ENCODE data around the gene ABO.
"Not testable (repeated sequence)": the region's sequence is repeated elsewhere in the genome, so short reads cannot be mapped to it uniquely, and the experiment has no call there.

Gene ABO

DNA sequence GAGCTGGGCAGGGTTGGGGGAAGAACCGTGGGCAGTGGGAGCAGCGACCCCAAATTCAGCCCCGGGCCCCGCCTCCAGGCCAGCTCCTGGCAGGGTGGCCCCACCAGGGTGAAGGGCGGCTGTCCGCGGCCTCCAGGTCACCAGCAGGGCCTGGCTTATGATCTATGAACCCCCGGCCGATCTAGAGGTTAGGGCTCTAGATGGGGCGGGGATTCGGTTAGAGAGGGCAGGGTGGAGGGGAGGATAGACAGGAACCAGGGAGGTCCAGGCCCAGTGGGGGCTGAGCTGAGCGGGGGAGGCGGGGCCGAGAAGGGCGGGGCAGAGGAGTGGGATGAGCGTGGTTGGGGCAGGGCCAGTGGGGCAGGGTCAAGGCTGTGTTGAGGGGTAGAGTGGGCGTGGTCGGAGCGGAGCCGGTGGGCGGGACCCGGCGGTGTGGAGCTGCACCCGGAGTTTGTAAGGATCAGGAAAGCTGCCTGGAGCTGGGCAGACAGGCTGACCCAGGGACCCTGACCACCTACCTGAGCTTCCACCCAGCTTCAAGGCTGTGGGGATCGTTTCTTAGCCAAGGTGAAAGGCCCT lies 36.6 kb downstream of the ABO start:
- peaks cover 14% of the 10 kb centered on the region for H3K27me3 Mint-ChIP-seq (ENCODE audit: low read depth)
- H3K9me3 Mint-ChIP-seq = no peaks in the 10 kb centered on the region
- H3K27ac Mint-ChIP-seq = peak overlapping the region in 1 of 3 experiments; percentile 72
- H3K36me3 Mint-ChIP-seq (ENCODE audit: low read depth) = no peaks in the 10 kb centered on the region
- TF ChIP-seq, protein P1, sequence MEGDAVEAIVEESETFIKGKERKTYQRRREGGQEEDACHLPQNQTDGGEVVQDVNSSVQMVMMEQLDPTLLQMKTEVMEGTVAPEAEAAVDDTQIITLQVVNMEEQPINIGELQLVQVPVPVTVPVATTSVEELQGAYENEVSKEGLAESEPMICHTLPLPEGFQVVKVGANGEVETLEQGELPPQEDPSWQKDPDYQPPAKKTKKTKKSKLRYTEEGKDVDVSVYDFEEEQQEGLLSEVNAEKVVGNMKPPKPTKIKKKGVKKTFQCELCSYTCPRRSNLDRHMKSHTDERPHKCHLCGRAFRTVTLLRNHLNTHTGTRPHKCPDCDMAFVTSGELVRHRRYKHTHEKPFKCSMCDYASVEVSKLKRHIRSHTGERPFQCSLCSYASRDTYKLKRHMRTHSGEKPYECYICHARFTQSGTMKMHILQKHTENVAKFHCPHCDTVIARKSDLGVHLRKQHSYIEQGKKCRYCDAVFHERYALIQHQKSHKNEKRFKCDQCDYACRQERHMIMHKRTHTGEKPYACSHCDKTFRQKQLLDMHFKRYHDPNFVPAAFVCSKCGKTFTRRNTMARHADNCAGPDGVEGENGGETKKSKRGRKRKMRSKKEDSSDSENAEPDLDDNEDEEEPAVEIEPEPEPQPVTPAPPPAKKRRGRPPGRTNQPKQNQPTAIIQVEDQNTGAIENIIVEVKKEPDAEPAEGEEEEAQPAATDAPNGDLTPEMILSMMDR (IDR thresholded peaks at IDR 0.05; ENCODE audit: unreplicated experiment in 3 of 3) = no peak
- H3K4me1 Mint-ChIP-seq = peaks cover 16% of the 10 kb centered on the region
- H3K4me3 Mint-ChIP-seq = peak overlapping the region; percentile 74 to 78 (median 75)

DNA sequence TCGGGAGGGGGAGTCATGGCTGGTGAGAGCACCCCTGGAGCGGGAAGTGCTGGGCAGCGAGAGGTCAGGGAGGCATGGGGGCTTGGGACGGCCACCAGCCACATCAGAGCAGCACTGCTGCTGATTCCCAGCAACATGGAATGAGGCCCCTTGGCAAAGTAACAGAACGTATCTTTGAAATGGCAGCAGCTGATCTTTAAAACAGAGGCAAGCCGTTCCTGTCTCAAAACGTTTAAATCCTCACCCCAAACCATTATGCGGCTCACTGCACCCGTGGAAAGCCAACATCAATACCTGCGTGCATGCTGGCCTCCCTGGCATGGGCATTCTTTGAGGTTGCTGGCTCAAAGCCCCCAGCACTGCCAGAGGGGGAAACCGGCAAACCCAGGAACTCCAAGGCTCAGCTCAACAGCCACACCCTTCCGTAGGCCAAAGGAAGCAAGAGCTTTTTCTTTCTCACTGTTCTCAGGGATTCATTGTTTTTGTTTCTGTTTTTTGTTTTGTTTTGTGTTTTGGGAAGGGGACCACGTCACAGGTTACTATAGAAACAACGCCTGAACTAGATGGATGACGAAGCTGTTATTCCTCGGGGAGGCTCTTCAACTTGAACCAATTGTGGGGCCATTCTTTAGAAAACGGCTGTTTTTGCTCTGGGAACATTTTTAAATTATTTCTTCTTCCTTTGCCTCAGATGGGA lies 37.8 kb downstream of the ABO start:
- peak overlapping the region; percentile 61 to 72 (median 64) for H3K27ac Mint-ChIP-seq
- H3K4me1 Mint-ChIP-seq = peaks cover 16% of the 10 kb centered on the region
- H3K9me3 Mint-ChIP-seq = no peaks in the 10 kb centered on the region
- H3K27me3 Mint-ChIP-seq (ENCODE audit: low read depth) = peaks cover 14% of the 10 kb centered on the region
- TF ChIP-seq, protein P1 (IDR thresholded peaks at IDR 0.05; ENCODE audit: unreplicated experiment in 3 of 3) = no peak
- H3K4me3 Mint-ChIP-seq = peak overlapping the region; percentile 3 to 67 (median 43)
- H3K36me3 Mint-ChIP-seq (ENCODE audit: low read depth) = no peaks in the 10 kb centered on the region

DNA sequence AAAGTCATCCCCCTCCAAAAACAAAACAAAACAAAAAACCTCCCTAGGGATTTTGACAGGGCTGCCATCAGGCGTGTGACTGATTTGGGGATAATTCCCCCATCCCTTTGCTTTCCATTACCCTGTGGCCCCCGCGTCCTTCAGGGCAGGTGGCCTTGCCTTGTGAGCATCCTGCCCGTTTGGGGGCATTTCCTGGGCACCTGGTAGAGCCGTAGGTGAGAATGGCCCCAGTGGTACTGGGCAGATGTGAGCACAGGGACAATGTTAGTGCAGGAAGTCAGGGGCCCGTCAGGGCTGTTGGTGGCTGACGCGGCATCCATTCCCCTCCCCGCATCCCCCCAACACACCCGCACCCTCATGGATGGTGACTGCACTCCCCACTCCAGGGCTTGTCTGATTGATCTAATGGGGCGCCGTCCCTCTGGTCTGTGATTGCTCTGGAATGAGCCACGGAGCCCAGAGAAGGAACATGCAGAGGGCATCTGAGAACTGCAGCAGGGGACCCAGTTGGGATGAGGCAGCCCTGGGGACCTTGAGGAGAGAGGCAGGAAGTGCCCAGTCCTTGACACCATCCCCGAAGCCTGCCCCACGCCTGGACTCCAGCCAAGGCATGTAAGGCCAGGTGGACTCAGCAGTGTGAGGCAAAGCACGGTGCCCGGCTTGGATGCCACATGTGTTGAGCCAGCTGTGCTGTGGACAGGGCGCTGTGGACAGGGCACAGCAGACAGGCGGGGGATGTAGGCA lies 38.5 kb downstream of the ABO start:
- not testable (repeated sequence) for H3K36me3 Mint-ChIP-seq (ENCODE audit: low read depth); H3K27ac Mint-ChIP-seq; H3K4me3 Mint-ChIP-seq; H3K9me3 Mint-ChIP-seq
- H3K4me1 Mint-ChIP-seq = peaks cover 16% of the 10 kb centered on the region
- H3K27me3 Mint-ChIP-seq (ENCODE audit: low read depth) = peaks cover 13% of the 10 kb centered on the region

DNA sequence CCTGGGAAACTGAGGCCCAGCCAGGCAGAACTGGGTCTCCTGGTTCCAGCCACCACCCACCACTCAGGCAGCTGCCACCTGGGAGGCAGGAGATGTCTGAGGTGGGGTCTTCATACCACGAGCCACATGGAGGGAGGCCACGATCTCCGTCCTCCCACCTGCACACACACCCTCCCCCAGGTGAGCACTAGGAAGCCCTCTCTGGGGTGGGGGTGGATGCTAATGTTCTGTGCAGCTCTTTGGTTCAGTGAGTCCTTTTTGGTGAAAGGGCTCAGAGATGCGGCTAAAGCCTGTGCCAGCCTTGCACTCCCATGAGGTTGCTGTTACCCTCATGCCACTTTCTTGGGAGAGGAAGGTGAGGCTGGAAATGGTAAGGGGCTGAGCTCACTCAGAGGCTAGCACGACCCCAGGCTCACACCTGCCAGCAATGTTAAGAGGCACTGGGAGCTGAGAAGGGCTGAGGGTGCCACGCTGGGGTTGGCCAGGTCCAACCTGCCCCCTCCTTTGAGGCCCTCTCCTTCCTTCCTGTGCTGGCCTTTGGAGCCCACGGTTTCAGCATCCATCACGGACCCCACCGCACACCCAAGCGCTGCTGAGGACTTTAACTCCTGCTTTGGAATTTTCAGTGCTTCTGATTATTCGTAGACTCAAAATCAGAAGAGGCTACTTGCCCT lies 39.3 kb downstream of the ABO start:
- Mint-ChIP-seq H3K4me1 (peaks cover 16% of the 10 kb centered on the region), H3K4me3 (no peak overlapping the region), H3K27ac (no peak overlapping the region), H3K9me3 (no peaks in the 10 kb centered on the region), H3K36me3 (ENCODE audit: low read depth) (no peaks in the 10 kb centered on the region), H3K27me3 (ENCODE audit: low read depth) (peaks cover 13% of the 10 kb centered on the region)
- TF ChIP-seq, protein P1 (IDR thresholded peaks at IDR 0.05; ENCODE audit: unreplicated experiment in 3 of 3) = no peak

DNA sequence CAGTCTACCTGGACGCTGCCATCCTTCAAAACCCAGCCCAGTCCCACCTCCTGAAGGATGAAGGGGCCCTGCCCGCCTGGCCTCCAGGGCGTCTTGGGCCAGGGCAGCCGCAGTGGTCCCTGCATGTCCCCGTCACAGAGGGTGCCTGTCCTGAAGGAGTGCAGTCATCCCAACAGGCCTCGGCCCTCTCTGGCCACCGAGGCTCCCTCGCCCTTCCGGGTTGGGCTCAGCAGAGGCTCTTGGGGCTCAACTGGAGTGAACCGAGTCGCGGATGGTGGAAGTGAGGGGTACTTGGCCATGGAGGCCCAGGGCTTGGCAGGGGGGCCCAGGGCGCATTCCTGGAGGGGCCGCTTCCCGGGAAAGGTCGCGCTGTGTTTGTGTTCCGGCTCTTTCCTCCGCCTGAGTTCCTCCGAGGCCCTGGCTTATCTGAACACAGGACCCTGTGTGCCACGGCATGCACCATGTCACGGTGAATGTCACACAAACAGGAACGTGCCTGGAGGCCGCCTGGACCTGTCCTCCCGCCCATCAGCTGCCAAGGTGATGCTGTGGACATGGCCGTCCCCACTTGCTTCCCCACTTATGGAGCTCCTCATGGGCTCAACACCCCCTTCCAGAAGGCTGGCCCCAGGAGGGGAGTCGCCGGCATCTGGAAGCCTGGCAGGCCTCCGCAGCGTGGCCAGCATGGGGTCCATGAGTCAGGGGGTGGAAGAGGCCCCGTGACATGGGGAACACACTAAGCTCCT lies 40.3 kb downstream of the ABO start:
- no peak overlapping the region for H3K4me3 Mint-ChIP-seq
- peaks cover 5% of the 10 kb centered on the region for H3K9me3 Mint-ChIP-seq
- no peak overlapping the region for H3K27ac Mint-ChIP-seq
- peaks cover 13% of the 10 kb centered on the region for H3K27me3 Mint-ChIP-seq (ENCODE audit: low read depth)
- no peaks in the 10 kb centered on the region for H3K36me3 Mint-ChIP-seq (ENCODE audit: low read depth)
- TF ChIP-seq, protein P1 (IDR thresholded peaks at IDR 0.05; ENCODE audit: unreplicated experiment in 3 of 3) = no peak
- peaks cover 16% of the 10 kb centered on the region for H3K4me1 Mint-ChIP-seq
